GM23338 (cell line): ENCODE data around the gene TPX2. TPM values are rescaled to one million over a fixed set of nuclear protein-coding genes. Genes with fewer than 3 reads are reported as not detected.

Source experiments
- ATAC-seq: fragments of 200-7000 bp; cut with Tn5 transposase; 3 replicates; pipeline ENCODE4 v1.9.1; 2020
- DNase-seq: peaks from one replicate; pipeline ENCODE4 v3.0.0-alpha.2; 2015; ENCODE audit warnings: low spot score
- H2AFZ ChIP-seq: fragments of 200-600 bp; sonication (generic); 2 replicates; pipeline ENCODE4 v1.8.0; 2016; ENCODE audit warnings: antibody characterized with exemption, mild to moderate bottlenecking, moderate library complexity
- H3F3A ChIP-seq: fragments of 200-600 bp; sonication (generic); replicated peaks from 2 replicates; pipeline ENCODE4 v1.8.0; 2017; ENCODE audit warnings: antibody characterized with exemption, mixed run types, low read depth
- H3K27ac ChIP-seq: fragments of 200-600 bp; sonication (generic); 2 replicates; pipeline ENCODE4 v1.6.1; 2016; ENCODE audit warnings: low read depth
- H3K27me3 ChIP-seq: fragments of 200-600 bp; sonication (generic); 2 replicates; pipeline ENCODE4 v1.8.0; 2016; ENCODE audit warnings: mild to moderate bottlenecking, mixed run types, moderate library complexity; ENCODE audit not compliant: insufficient read depth
- H3K36me3 ChIP-seq: fragments of 200-600 bp; sonication (generic); 2 replicates; pipeline ENCODE4 v1.8.0; 2016; ENCODE audit warnings: mild to moderate bottlenecking; ENCODE audit not compliant: insufficient read depth
- H3K4me1 ChIP-seq: fragments of 200-600 bp; sonication (generic); 2 replicates; pipeline ENCODE4 v1.8.0; 2016; ENCODE audit warnings: mild to moderate bottlenecking, moderate library complexity; ENCODE audit not compliant: insufficient read depth
- H3K4me2 ChIP-seq: fragments of 200-600 bp; sonication (generic); 2 replicates; pipeline ENCODE4 v1.7.1; 2017; ENCODE audit warnings: mixed run types
- H3K4me3 ChIP-seq: fragments of 200-600 bp; sonication (generic); 2 replicates; pipeline ENCODE4 v1.6.1; 2016; ENCODE audit warnings: mixed run types
- H3K79me2 ChIP-seq: fragments of 200-600 bp; sonication (generic); replicated peaks from 2 replicates; pipeline ENCODE4 v1.8.0; 2017; ENCODE audit warnings: mild to moderate bottlenecking; ENCODE audit not compliant: insufficient read depth
- H3K9me2 ChIP-seq: fragments of 200-600 bp; sonication (generic); 2 replicates; pipeline ENCODE4 v1.8.0; 2017; ENCODE audit not compliant: insufficient read depth
- H4K20me1 ChIP-seq: fragments of 200-600 bp; sonication (generic); replicated peaks from 2 replicates; pipeline ENCODE4 v1.8.0; 2017; ENCODE audit warnings: mild to moderate bottlenecking; ENCODE audit not compliant: insufficient read depth
- H3K27ac Mint-ChIP-seq: 2 replicates; pipeline ENCODE4 v1.8.0; 2020; ENCODE audit warnings: inconsistent platforms, mild to moderate bottlenecking, moderate library complexity, mixed read lengths
- H3K27me3 Mint-ChIP-seq: 3 replicates; pipeline ENCODE4 v1.8.0; 2022; ENCODE audit warnings: low read depth, mild to moderate bottlenecking, moderate library complexity, mixed read lengths, inconsistent platforms; ENCODE audit not compliant: insufficient read depth, poor library complexity
- H3K36me3 Mint-ChIP-seq: 3 replicates; pipeline ENCODE4 v1.8.0; 2021; ENCODE audit warnings: low read depth, mild to moderate bottlenecking, inconsistent platforms, moderate library complexity, mixed read lengths
- H3K4me1 Mint-ChIP-seq: 3 replicates; pipeline ENCODE4 v1.8.0; 2020; ENCODE audit warnings: mild to moderate bottlenecking, inconsistent platforms, mixed read lengths
- H3K4me3 Mint-ChIP-seq: 3 replicates; pipeline ENCODE4 v1.8.0; 2021; ENCODE audit warnings: moderate library complexity, mild to moderate bottlenecking, inconsistent platforms, mixed read lengths
- H3K9me3 Mint-ChIP-seq: 3 replicates; pipeline ENCODE4 v1.8.0; 2020; ENCODE audit warnings: moderate library complexity, mild to moderate bottlenecking, inconsistent platforms, mixed read lengths
- CREB1 ChIP-seq: fragments of 250-450 bp; sonication (Bioruptor Pico); IDR thresholded peaks from 2 replicates; pipeline ENCODE4 v1.5.0; 2020; ENCODE audit warnings: low read depth, mild to moderate bottlenecking, moderate library complexity
- CTCF ChIP-seq, 2 experiments: fragments of 200-600 bp in 1 of 2; sonication (generic) in 1 of 2; conservative IDR thresholded peaks; 2 replicates each; pipeline versions ENCODE4 v1.5.1 to v1.6.1; 2016 to 2017; ENCODE audit warnings: antibody characterized with exemption in 2 of 2, low read depth in 2 of 2, mild to moderate bottlenecking in 2 of 2, moderate library complexity in 1 of 2
- ETS1 ChIP-seq: IDR thresholded peaks from 2 replicates; pipeline ENCODE4 v1.6.1; 2016; ENCODE audit warnings: antibody characterized with exemption
- EZH2 ChIP-seq: fragments of 200-600 bp; sonication (generic); IDR thresholded peaks from one replicate; pipeline ENCODE4 v1.8.0; 2017; ENCODE audit warnings: antibody characterized with exemption, mild to moderate bottlenecking, low read depth; ENCODE audit not compliant: unreplicated experiment
- EZH2phosphoT487 ChIP-seq: fragments of 200-600 bp; sonication (generic); IDR thresholded peaks from one replicate; pipeline ENCODE4 v1.8.1; 2018; ENCODE audit warnings: antibody characterized with exemption; ENCODE audit not compliant: unreplicated experiment
- NANOG ChIP-seq: IDR thresholded peaks from 2 replicates; pipeline ENCODE4 v1.6.1; 2016; ENCODE audit warnings: antibody characterized with exemption, borderline replicate concordance
- POLR2AphosphoS5 ChIP-seq: IDR thresholded peaks from 2 replicates; pipeline ENCODE4 v1.6.1; 2016; ENCODE audit warnings: antibody characterized with exemption, low read depth
- REST ChIP-seq: IDR thresholded peaks from one replicate; pipeline ENCODE4 v1.6.1; 2018; ENCODE audit warnings: antibody characterized with exemption; ENCODE audit not compliant: unreplicated experiment
- ZNF114 ChIP-seq: fragments of 250-450 bp; sonication (Bioruptor Pico); IDR thresholded peaks from 2 replicates; pipeline ENCODE4 v1.5.0; 2020; ENCODE audit warnings: mild to moderate bottlenecking, moderate library complexity
- ZNF331 ChIP-seq: fragments of 250-450 bp; sonication (Bioruptor Pico); IDR thresholded peaks from 2 replicates; pipeline ENCODE4 v1.5.0; 2020; ENCODE audit warnings: low read depth, mild to moderate bottlenecking, moderate library complexity
- polyA plus RNA-seq: library from polyadenylated mRNA; unstranded; fragments of >200 nt; fragmentation: Nextera tagmentation; extraction: Ambion mirVana; gene quantifications from 2 replicates; pipeline ENCODE4 v1.2.1, GENCODE V29; 2016
- total RNA-seq: library from RNA; depleted of rRNA; stranded (reverse); fragments of >200 nt; shearing (Covaris generic); gene quantifications from 2 replicates; pipeline ENCODE4 v1.2.3, GENCODE V29; 2014

Gene TPX2
- total and polyA plus RNA-seq, 2 experiments from 2014 or later, result 101 to 159 TPM

GRCh38 chr20:31700747-31701146, 38.3 kb upstream of the TPX2 start:
- TF ChIP-seq ZNF114 (CRISPR knock-in tag), result no peak
- no peak for TF ChIP-seq POLR2AphosphoS5
- TF ChIP-seq EZH2phosphoT487, result no peak
- no peak for TF ChIP-seq CREB1 (CRISPR knock-in tag)
- TF ChIP-seq ETS1, result no peak
- Histone ChIP-seq H3K27me3 (no peaks in the 10 kb centered on the region), H4K20me1 (peaks cover 11% of the 10 kb centered on the region), H3F3A (peaks cover 3% of the 10 kb centered on the region; the same call in 1 of the 2 replicates), H3K4me1 (peaks cover 20% of the 10 kb centered on the region), H3K27ac (peak overlapping the region; percentile 34; the same call in 1 of the 2 replicates), H3K4me2 (no peak overlapping the region), H3K4me3 (no peak overlapping the region), H3K9me2 (0 out of 2 replicates have a peak, but pooled peaks cover 2% of the 10 kb centered on the region), H3K79me2 (peaks cover 100% of the 10 kb centered on the region), H2AFZ (no peak overlapping the region), H3K36me3 (no peaks in the 10 kb centered on the region)
- Mint-ChIP-seq H3K36me3 (peaks cover 17% of the 10 kb centered on the region), H3K4me1 (peaks cover 21% of the 10 kb centered on the region), H3K27me3 (peaks cover 6% of the 10 kb centered on the region), H3K9me3 (no peaks in the 10 kb centered on the region), H3K4me3 (no peak overlapping the region), H3K27ac (no peak overlapping the region)
- DNase-seq (no peak), ATAC-seq (no peak)

- Histone ChIP-seq H3K9me2 (0 out of 2 replicates have a peak, but pooled peaks cover 2% of the 10 kb centered on the region), H3K27me3 (no peaks in the 10 kb centered on the region), H4K20me1 (peaks cover 11% of the 10 kb centered on the region), H3K4me2 (no peak overlapping the region), H3K4me1 (peaks cover 20% of the 10 kb centered on the region), H3K79me2 (peaks cover 100% of the 10 kb centered on the region), H3K36me3 (no peaks in the 10 kb centered on the region), H3K27ac (no peak overlapping the region), H3F3A (0 out of 2 replicates have a peak, but pooled peaks cover 3% of the 10 kb centered on the region), H3K4me3 (no peak overlapping the region), H2AFZ (no peak overlapping the region)
- no peaks in the 10 kb centered on the region for H3K9me3 Mint-ChIP-seq
- DNase-seq (no peak), ATAC-seq (no peak)
- H3K4me1 Mint-ChIP-seq, result peaks cover 19% of the 10 kb centered on the region
- peaks cover 7% of the 10 kb centered on the region for H3K27me3 Mint-ChIP-seq
- no peak overlapping the region for H3K27ac Mint-ChIP-seq
- no peak overlapping the region for H3K4me3 Mint-ChIP-seq
- H3K36me3 Mint-ChIP-seq, result peaks cover 18% of the 10 kb centered on the region
- TF ChIP-seq ZNF331 (CRISPR knock-in tag), result no peak
- TF ChIP-seq NANOG, result no peak
- no peak for TF ChIP-seq EZH2
- no peak for TF ChIP-seq REST
- TF ChIP-seq CTCF (conservative IDR thresholded peaks at IDR 0.05; ENCODE audit: low read depth in 2 of 2), result no peak
- no peak for TF ChIP-seq POLR2AphosphoS5
These were observed 37.5 kb upstream of the TPX2 start for GRCh38 chr20:31701591-31701990.
